HFFc6 (cell line): ENCODE data around the gene RHCE. TPM values are rescaled to one million over a fixed set of nuclear protein-coding genes. Genes with fewer than 3 reads are reported as not detected.
A peak's percentile ranks its signal among the peaks of the same experiment; 100 is the strongest.

Source experiments
- DNase-seq: peaks from one replicate; pipeline ENCODE4 v3.0.0-alpha.2; 2018
- H3K27ac Mint-ChIP-seq: 2 replicates; pipeline ENCODE4 v1.8.0; 2020; ENCODE audit warnings: mild to moderate bottlenecking, mixed read lengths
- H3K27me3 Mint-ChIP-seq: 2 replicates; pipeline ENCODE4 v1.8.0; 2021; ENCODE audit warnings: mild to moderate bottlenecking, moderate library complexity, mixed read lengths; ENCODE audit not compliant: insufficient read depth
- H3K36me3 Mint-ChIP-seq: 2 replicates; pipeline ENCODE4 v1.8.0; 2021; ENCODE audit warnings: low read depth, mixed read lengths
- H3K4me1 Mint-ChIP-seq: 2 replicates; pipeline ENCODE4 v1.8.0; 2020; ENCODE audit warnings: low read depth, mixed read lengths
- H3K4me3 Mint-ChIP-seq: 2 replicates; pipeline ENCODE4 v1.8.0; 2020; ENCODE audit warnings: mild to moderate bottlenecking, moderate library complexity, mixed read lengths
- H3K9me3 Mint-ChIP-seq: 2 replicates; pipeline ENCODE4 v1.8.0; 2020; ENCODE audit warnings: mild to moderate bottlenecking, mixed read lengths
- CTCF ChIP-seq: fragments of 200-600 bp; sonication (generic); IDR thresholded peaks from 2 replicates; pipeline ENCODE4 v1.5.0; 2021; ENCODE audit warnings: antibody characterized with exemption, mild to moderate bottlenecking
- total RNA-seq, 6 experiments: library from RNA; stranded (reverse); fragmentation: NEBNext Ultra II Directional; extraction: Animal tissue kit (Norgen Biotek cat#: 25700); gene quantifications; 2 replicates in 1 of 6; 3 replicates in 5 of 6; pipeline ENCODE4 v1.2.3, GENCODE V29; 2021

The RHCE gene
- total RNA-seq, 6 experiments from 2014 or later = 0.45 to 1.2 (median 0.54) TPM

GRCh38 chr1:25347556-25347955 lies 73.1 kb downstream of the RHCE start:
- H3K4me1 Mint-ChIP-seq = peaks cover 42% of the 10 kb centered on the region
- no peak for DNase-seq
- no peak for TF ChIP-seq CTCF
- H3K27ac Mint-ChIP-seq = no peak overlapping the region
- peaks cover 1% of the 10 kb centered on the region for H3K27me3 Mint-ChIP-seq
- peaks cover 51% of the 10 kb centered on the region for H3K36me3 Mint-ChIP-seq
- H3K9me3 Mint-ChIP-seq = no peaks in the 10 kb centered on the region
- H3K4me3 Mint-ChIP-seq = no peak overlapping the region

GRCh38 chr1:25343872-25344271 lies 76.8 kb downstream of the RHCE start:
- TF ChIP-seq CTCF = no peak

GRCh38 chr1:25342846-25343245 lies 77.8 kb downstream of the RHCE start:
- peaks cover 1% of the 10 kb centered on the region for H3K27me3 Mint-ChIP-seq
- H3K27ac Mint-ChIP-seq = no peak overlapping the region; the same call in none of the 2 replicates
- H3K36me3 Mint-ChIP-seq = peaks cover 45% of the 10 kb centered on the region
- TF ChIP-seq CTCF = no peak
- H3K4me3 Mint-ChIP-seq = peak overlapping the region; percentile 68; the same call in 1 of the 2 replicates
- peaks cover 48% of the 10 kb centered on the region for H3K4me1 Mint-ChIP-seq
- DNase-seq = no peak
- no peaks in the 10 kb centered on the region for H3K9me3 Mint-ChIP-seq

More at GRCh38 chr1:25343872-25344271, 76.8 kb downstream of the RHCE start:
- peak; percentile 87 for DNase-seq
- Mint-ChIP-seq H3K27ac (peak overlapping the region; percentile 81), H3K4me1 (peaks cover 48% of the 10 kb centered on the region), H3K36me3 (peaks cover 52% of the 10 kb centered on the region), H3K9me3 (no peaks in the 10 kb centered on the region), H3K27me3 (peaks cover 1% of the 10 kb centered on the region), H3K4me3 (peak overlapping the region; percentile 68)

- Mint-ChIP-seq H3K4me1 (peaks cover 48% of the 10 kb centered on the region), H3K36me3 (peaks cover 41% of the 10 kb centered on the region), H3K9me3 (no peaks in the 10 kb centered on the region), H3K27me3 (peaks cover 1% of the 10 kb centered on the region; the same call in 1 of the 2 replicates), H3K27ac (peak overlapping the region; percentile 47), H3K4me3 (peak overlapping the region; percentile 56)
- no peak for TF ChIP-seq CTCF
- DNase-seq = no peak
Measured at GRCh38 chr1:25341746-25342145, 78.9 kb downstream of the RHCE start.

GRCh38 chr1:25338986-25339385 lies 81.6 kb downstream of the RHCE start:
- no peak for TF ChIP-seq CTCF
- Mint-ChIP-seq H3K27me3 (peaks cover 1% of the 10 kb centered on the region; the same call in 1 of the 2 replicates), H3K9me3 (no peaks in the 10 kb centered on the region), H3K4me1 (peaks cover 35% of the 10 kb centered on the region), H3K27ac (peak overlapping the region; percentile 90), H3K36me3 (peaks cover 46% of the 10 kb centered on the region), H3K4me3 (peak overlapping the region; percentile 95)
- DNase-seq = no peak
